ENCODE results near the gene RSPO4. TPM values are rescaled to one million over a fixed set of nuclear protein-coding genes. Genes with fewer than 3 reads are reported as not detected.

The RSPO4 gene
- total RNA-seq, 6 experiments from 2014 or later, result 0.07 to 0.51 TPM; not detected in 4

DNA sequence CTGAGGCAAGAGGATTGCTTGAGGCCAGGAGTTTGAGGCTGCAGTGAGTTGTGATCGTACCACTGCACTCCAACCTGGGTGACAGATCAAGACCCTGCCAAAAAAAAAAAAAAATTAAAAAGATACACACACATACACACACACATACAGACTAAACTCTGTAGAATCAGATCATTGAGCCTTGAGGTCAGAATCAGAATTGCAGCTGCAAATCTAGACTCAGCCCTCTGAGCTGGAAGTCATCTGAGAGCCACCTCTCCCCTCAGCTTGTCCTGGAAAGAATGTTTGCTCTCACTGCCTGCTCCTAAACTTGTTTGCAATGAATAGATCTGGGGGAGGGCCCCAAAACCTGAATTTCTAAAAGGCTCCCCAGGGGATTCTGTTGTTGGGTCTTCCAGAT, 44.6 kb downstream of the RSPO4 start:
- Histone ChIP-seq H3K9me3 (no peaks in the 10 kb centered on the region), H3K27ac (no peak overlapping the region), H3K4me1 (no peaks in the 10 kb centered on the region), H3K36me3 (no peaks in the 10 kb centered on the region), H3K4me3 (no peak overlapping the region), H3K27me3 (peaks cover 0 to 6% of the 10 kb centered on the region in 2 donors)
- ATAC-seq, result no peak
- TF ChIP-seq, protein P1, sequence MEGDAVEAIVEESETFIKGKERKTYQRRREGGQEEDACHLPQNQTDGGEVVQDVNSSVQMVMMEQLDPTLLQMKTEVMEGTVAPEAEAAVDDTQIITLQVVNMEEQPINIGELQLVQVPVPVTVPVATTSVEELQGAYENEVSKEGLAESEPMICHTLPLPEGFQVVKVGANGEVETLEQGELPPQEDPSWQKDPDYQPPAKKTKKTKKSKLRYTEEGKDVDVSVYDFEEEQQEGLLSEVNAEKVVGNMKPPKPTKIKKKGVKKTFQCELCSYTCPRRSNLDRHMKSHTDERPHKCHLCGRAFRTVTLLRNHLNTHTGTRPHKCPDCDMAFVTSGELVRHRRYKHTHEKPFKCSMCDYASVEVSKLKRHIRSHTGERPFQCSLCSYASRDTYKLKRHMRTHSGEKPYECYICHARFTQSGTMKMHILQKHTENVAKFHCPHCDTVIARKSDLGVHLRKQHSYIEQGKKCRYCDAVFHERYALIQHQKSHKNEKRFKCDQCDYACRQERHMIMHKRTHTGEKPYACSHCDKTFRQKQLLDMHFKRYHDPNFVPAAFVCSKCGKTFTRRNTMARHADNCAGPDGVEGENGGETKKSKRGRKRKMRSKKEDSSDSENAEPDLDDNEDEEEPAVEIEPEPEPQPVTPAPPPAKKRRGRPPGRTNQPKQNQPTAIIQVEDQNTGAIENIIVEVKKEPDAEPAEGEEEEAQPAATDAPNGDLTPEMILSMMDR (IDR thresholded peaks at IDR 0.05), result no peak
- TF ChIP-seq POLR2A (IDR thresholded peaks at IDR 0.05), result no peak
- WGBS (ENCODE audit: insufficient coverage, low coverage, low lambda C conversion rate, missing lambda C conversion rate), result 67% methylated on average over 1 of the region's 1 CpG
- intact Hi-C loops (cut with DNase I), result loop anchor here (5.0 kb wide), 2 partner anchors 140 to 145 kb away; no protein-coding TSS in a partner anchor
- DNase-seq, result no peak

DNA sequence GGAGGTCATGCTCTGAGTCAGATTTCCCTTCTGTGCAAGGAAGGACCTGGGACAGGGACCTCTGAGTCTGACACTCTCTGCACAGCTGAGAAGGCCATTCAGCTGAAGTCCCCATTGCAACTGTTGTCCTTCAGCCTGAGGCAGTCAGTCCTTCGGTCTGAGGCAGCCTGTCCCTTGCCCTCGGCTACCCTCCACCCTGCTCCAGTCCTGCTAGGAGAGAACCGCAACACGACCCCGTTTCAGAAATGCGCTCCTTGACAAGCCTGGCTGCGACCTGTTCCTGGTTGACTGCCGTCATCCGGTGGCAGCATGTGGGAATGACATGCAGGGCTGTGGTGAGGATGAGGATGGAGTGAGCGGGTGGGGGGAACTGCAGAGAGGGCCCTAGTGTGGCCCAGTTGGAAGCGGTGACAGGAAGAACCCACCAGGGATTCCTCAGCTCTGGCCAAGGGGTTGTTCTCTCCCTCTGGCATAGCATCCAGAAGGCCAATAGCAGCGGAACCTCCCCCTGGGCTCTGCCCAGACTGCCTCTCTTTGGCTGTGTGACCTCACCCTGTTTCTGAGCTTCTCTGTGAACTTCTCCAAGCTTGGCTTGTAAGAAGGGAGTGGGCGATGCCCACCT, 45.7 kb downstream of the RSPO4 start:
- H3K36me3 ChIP-seq, result no peaks in the 10 kb centered on the region
- WGBS (ENCODE audit: insufficient coverage, low coverage, low lambda C conversion rate, missing lambda C conversion rate), result 19% methylated on average over 5 of the region's 13 CpGs
- H3K27me3 ChIP-seq, result peaks cover 0 to 6% of the 10 kb centered on the region in 2 donors
- DNase-seq, result peak; percentile 62 to 75 (median 69)
- H3K27ac ChIP-seq, result no peak overlapping the region
- intact Hi-C loops (cut with DNase I), result loop anchor here (5.0 kb wide), 2 partner anchors 139 to 144 kb away; no protein-coding TSS in a partner anchor
- H3K4me1 ChIP-seq, result no peaks in the 10 kb centered on the region
- ATAC-seq, result peak; percentile 80 to 93 (median 88)
- no peak overlapping the region for H3K4me3 ChIP-seq
- no peaks in the 10 kb centered on the region for H3K9me3 ChIP-seq
- no peak for TF ChIP-seq POLR2A (IDR thresholded peaks at IDR 0.05)
- TF ChIP-seq, protein P1 (IDR thresholded peaks at IDR 0.05), result peak; percentile 94 to 97 (median 96)

DNA sequence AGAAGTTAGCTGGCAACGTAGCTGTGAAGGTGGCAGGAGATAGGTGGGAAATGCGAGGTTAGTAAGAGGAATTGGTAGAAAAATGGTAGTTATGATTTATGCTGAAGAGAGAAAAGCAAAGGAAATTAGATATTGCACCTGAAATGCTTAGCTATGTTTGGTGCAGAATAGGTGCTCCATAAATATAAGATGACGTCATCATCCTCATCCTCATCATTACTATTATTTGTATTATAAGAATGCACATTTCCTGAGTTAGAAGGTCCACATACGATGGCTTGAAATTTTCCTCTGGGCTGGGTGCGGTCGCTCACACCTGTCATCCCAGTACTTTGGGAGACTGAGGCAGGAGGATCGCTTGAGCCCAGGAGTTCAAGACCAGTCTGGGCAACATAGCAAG, 46.5 kb downstream of the RSPO4 start:
- DNase-seq, result no peak
- no peak for ATAC-seq
- H3K9me3 ChIP-seq, result no peaks in the 10 kb centered on the region
- WGBS (ENCODE audit: insufficient coverage, low coverage, low lambda C conversion rate, missing lambda C conversion rate), result 40% methylated on average over 7 of the region's 7 CpGs
- intact Hi-C loops (cut with DNase I), result loop anchor here (5.0 kb wide), 2 partner anchors 138 to 143 kb away; no protein-coding TSS in a partner anchor
- peaks cover 0 to 6% of the 10 kb centered on the region in 2 donors for H3K27me3 ChIP-seq
- no peak overlapping the region for H3K4me3 ChIP-seq
- H3K27ac ChIP-seq, result no peak overlapping the region
- H3K4me1 ChIP-seq, result no peaks in the 10 kb centered on the region
- TF ChIP-seq, protein P1 (IDR thresholded peaks at IDR 0.05), result no peak
- TF ChIP-seq POLR2A (IDR thresholded peaks at IDR 0.05), result no peak
- no peaks in the 10 kb centered on the region for H3K36me3 ChIP-seq

DNA sequence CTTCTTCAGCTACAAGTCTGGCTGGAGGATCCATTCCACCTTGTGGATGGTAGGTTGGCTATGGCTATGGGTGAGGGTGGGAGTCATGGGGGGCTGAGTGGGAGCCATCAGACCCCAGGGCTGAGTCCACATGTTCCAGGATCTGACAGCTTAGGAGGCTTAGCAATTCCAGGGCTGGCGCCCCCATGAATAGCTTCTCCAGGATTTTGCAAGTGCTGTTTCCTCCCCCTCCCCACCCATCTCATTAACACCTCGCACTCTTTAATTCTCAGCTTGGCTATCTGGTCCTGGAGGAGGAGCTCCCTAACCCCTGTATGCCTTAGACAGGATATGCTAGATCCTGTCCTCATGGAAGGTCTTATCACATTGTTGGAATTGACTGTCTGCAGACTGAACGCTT, 47.0 kb downstream of the RSPO4 start:
- H3K27ac ChIP-seq, result no peak overlapping the region
- TF ChIP-seq, protein P1 (IDR thresholded peaks at IDR 0.05), result no peak
- no peak for TF ChIP-seq POLR2A (IDR thresholded peaks at IDR 0.05)
- H3K27me3 ChIP-seq, result peaks cover 0 to 6% of the 10 kb centered on the region in 2 donors
- H3K9me3 ChIP-seq, result no peaks in the 10 kb centered on the region
- H3K4me1 ChIP-seq, result no peaks in the 10 kb centered on the region
- no peaks in the 10 kb centered on the region for H3K36me3 ChIP-seq
- ATAC-seq (no peak), DNase-seq (no peak)
- WGBS (ENCODE audit: insufficient coverage, low coverage, low lambda C conversion rate, missing lambda C conversion rate), result 12% methylated on average over 2 of the region's 3 CpGs
- no peak overlapping the region for H3K4me3 ChIP-seq
- intact Hi-C loops (cut with DNase I), result loop anchor here (5.0 kb wide), 2 partner anchors 138 to 143 kb away; no protein-coding TSS in a partner anchor

All from right lobe of liver (tissue), 6 donors.